Globus pallidus (tissue), 1 donor: Measurements from ENCODE around the gene NUP210L.
"Not testable (repeated sequence)": the region's sequence is repeated elsewhere in the genome, so short reads cannot be mapped to it uniquely, and the experiment has no call there.

Experiments
- DNase-seq: peaks from one replicate; pipeline ENCODE4 v3.0.0-alpha.2; 2015; ENCODE audit warnings: low spot score

Gene NUP210L

GRCh38 chr1:154097873-154098272 lies 57.0 kb downstream of the NUP210L start:
- DNase-seq, result no peak

- no peak for DNase-seq
These were observed 59.3 kb downstream of the NUP210L start for GRCh38 chr1:154095456-154096060.

- no peak for DNase-seq
These were observed 60.5 kb downstream of the NUP210L start for GRCh38 chr1:154094411-154094810.

GRCh38 chr1:154093699-154094098 lies 61.2 kb downstream of the NUP210L start:
- DNase-seq, result no peak

- DNase-seq, result no peak
These were observed 63.2 kb downstream of the NUP210L start for GRCh38 chr1:154091706-154092105.

- DNase-seq, result no peak
These were observed 67.3 kb downstream of the NUP210L start for GRCh38 chr1:154087574-154087973.

GRCh38 chr1:154083057-154083456 lies 71.8 kb downstream of the NUP210L start:
- not testable (repeated sequence) for DNase-seq

- no peak for DNase-seq
These were observed 73.3 kb downstream of the NUP210L start for GRCh38 chr1:154081386-154082126.

- DNase-seq, result no peak
These were observed 78.5 kb downstream of the NUP210L start for GRCh38 chr1:154076413-154076812.

GRCh38 chr1:154075746-154076145 lies 79.1 kb downstream of the NUP210L start:
- no peak for DNase-seq

GRCh38 chr1:154062309-154062708 lies 92.6 kb downstream of the NUP210L start:
- DNase-seq, result no peak

GRCh38 chr1:154047436-154047835 lies 107.4 kb downstream of the NUP210L start:
- not testable (repeated sequence) for DNase-seq

- DNase-seq, result not testable (repeated sequence)
These were observed 121.2 kb downstream of the NUP210L start for GRCh38 chr1:154033697-154034096.

GRCh38 chr1:154019940-154020339 lies 134.9 kb downstream of the NUP210L start:
- no peak for DNase-seq

- no peak for DNase-seq
These were observed 135.6 kb downstream of the NUP210L start for GRCh38 chr1:154019269-154019668.

- no peak for DNase-seq
These were observed 140.5 kb downstream of the NUP210L start for GRCh38 chr1:154014154-154014907.

GRCh38 chr1:154012543-154012942 lies 142.3 kb downstream of the NUP210L start:
- not testable (repeated sequence) for DNase-seq

- DNase-seq, result no peak
These were observed 142.7 kb downstream of the NUP210L start for GRCh38 chr1:154012129-154012528.

- no peak for DNase-seq
These were observed 148.7 kb downstream of the NUP210L start for GRCh38 chr1:154006136-154006535.

GRCh38 chr1:154000420-154000819 lies 154.5 kb downstream of the NUP210L start:
- no peak for DNase-seq

- not testable (repeated sequence) for DNase-seq
These were observed 158.0 kb downstream of the NUP210L start for GRCh38 chr1:153996882-153997281.

GRCh38 chr1:153995640-153996039 lies 159.2 kb downstream of the NUP210L start:
- no peak for DNase-seq

- DNase-seq, result no peak
These were observed 159.7 kb downstream of the NUP210L start for GRCh38 chr1:153995202-153995601.
